ENCODE measurements around the gene CRELD2. TPM values are rescaled to one million over a fixed set of nuclear protein-coding genes. Genes with fewer than 3 reads are reported as not detected.

Gene CRELD2
- total RNA-seq, 1 experiment from 2014 or later: 88.0 TPM

DNA sequence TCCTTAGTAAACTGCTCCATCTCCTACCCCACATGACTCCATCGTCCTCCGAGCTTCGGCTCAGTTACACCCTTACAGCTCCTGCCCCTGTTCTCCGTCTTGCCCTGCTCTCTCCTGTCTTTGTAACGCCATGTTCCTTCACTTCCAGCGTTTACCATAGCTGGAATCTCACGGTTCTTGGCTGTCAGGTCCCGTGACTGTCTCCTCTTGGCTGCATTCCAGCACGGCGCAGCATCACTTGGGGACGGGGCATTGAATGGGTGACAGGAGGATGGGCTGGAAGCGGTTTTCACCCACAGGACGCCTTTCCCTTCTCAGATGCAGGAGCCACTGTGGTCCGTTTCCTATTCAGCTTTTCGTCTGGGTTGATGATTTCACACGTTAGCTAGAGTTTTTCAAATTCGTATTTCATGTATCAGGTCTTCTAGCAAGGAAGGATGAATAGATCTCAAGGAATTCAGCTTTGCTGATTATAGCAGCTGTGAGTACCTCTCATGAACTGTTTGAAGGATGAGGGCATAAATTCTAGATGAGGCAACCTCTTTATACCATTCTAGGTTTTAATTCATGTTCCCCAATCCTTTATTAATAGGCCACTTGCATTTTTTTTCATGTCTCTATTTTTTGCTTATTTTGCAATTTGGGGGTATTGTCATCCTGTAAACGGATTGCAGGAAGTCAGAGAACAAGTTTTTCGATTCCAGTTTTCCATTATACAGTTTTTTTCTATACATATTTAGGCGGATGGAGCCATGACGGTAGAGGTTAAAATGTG is 35.7 kb upstream of the CRELD2 start:
- Histone ChIP-seq H3K27me3 (replicated peaks) (no peaks in the 10 kb centered on the region), H3K27ac (no peak overlapping the region), H3K4me3 (no peak overlapping the region), H3K4me1 (replicated peaks) (no peaks in the 10 kb centered on the region), H3K9me3 (replicated peaks) (no peaks in the 10 kb centered on the region; the same call in 1 of the 2 replicates), H3K36me3 (peaks cover 50% of the 10 kb centered on the region)
- no peak for DNase-seq (ENCODE audit: low read depth in 1 of 2, low spot score in 2 of 2)

- no peaks in the 10 kb centered on the region for H3K27me3 ChIP-seq (replicated peaks)
- H3K4me1 ChIP-seq (replicated peaks): no peaks in the 10 kb centered on the region
- peaks cover 51% of the 10 kb centered on the region for H3K36me3 ChIP-seq
- H3K4me3 ChIP-seq: no peak overlapping the region
- no peak overlapping the region for H3K27ac ChIP-seq
- DNase-seq (ENCODE audit: low read depth in 1 of 2, low spot score in 2 of 2): no peak
- H3K9me3 ChIP-seq (replicated peaks): no peaks in the 10 kb centered on the region; the same call in 1 of the 2 replicates
These were observed 35.2 kb upstream of the CRELD2 start for GRCh38 chr22:49883294-49883640.

- no peaks in the 10 kb centered on the region for H3K4me1 ChIP-seq (replicated peaks)
- no peaks in the 10 kb centered on the region for H3K27me3 ChIP-seq (replicated peaks)
- peaks cover 57% of the 10 kb centered on the region for H3K36me3 ChIP-seq
- no peaks in the 10 kb centered on the region for H3K9me3 ChIP-seq (replicated peaks)
- no peak for DNase-seq (ENCODE audit: low read depth in 1 of 2, low spot score in 2 of 2)
- no peak overlapping the region for H3K27ac ChIP-seq
- H3K4me3 ChIP-seq: no peak overlapping the region
These were observed 34.4 kb upstream of the CRELD2 start for GRCh38 chr22:49884075-49884474.

DNA sequence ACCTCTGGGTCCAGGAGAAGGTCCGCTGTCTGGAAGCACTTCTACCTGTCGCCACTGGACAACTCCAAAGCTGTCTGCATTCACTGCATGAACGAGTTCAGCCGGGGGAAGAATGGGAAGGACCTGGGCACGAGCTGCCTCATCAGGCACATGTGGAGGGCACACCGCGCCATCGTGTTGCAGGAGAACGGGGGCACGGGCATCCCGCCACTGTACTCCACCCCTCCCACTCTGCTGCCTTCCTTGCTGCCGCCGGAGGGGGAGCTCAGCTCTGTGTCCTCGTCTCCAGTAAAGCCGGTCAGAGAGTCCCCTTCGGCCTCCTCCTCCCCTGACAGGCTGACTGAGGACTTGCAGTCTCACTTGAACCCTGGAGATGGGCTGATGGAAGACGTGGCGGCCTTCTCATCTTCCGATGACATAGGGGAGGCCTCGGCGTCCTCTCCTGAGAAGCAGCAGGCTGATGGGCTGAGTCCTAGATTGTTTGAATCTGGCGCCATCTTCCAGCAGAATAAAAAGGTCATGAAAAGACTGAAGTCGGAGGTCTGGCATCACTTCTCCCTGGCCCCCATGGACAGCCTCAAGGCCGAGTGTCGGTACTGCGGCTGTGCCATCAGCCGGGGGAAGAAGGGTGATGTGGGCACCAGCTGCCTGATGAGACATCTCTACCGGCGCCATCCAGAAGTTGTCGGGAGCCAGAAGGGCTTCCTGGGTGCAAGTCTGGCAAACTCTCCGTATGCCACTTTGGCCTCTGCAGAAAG is 33.8 kb upstream of the CRELD2 start:
- Histone ChIP-seq H3K27ac (no peak overlapping the region), H3K4me3 (no peak overlapping the region), H3K4me1 (replicated peaks) (no peaks in the 10 kb centered on the region), H3K9me3 (replicated peaks) (no peaks in the 10 kb centered on the region), H3K36me3 (peaks cover 63% of the 10 kb centered on the region), H3K27me3 (replicated peaks) (no peaks in the 10 kb centered on the region)
- no peak for DNase-seq (ENCODE audit: low read depth in 1 of 2, low spot score in 2 of 2)

GRCh38 chr22:49885281-49885680 is 33.2 kb upstream of the CRELD2 start:
- H3K36me3 ChIP-seq: peaks cover 69% of the 10 kb centered on the region
- H3K27me3 ChIP-seq (replicated peaks): no peaks in the 10 kb centered on the region
- DNase-seq (ENCODE audit: low read depth in 1 of 2, low spot score in 2 of 2): no peak
- no peak overlapping the region for H3K27ac ChIP-seq
- H3K4me3 ChIP-seq: no peak overlapping the region
- no peaks in the 10 kb centered on the region for H3K4me1 ChIP-seq (replicated peaks)
- H3K9me3 ChIP-seq (replicated peaks): no peaks in the 10 kb centered on the region

- H3K9me3 ChIP-seq (replicated peaks): no peaks in the 10 kb centered on the region
- H3K36me3 ChIP-seq: peaks cover 71% of the 10 kb centered on the region
- no peak for DNase-seq (ENCODE audit: low read depth in 1 of 2, low spot score in 2 of 2)
- no peak overlapping the region for H3K27ac ChIP-seq
- H3K4me3 ChIP-seq: no peak overlapping the region
- H3K4me1 ChIP-seq (replicated peaks): no peaks in the 10 kb centered on the region
- H3K27me3 ChIP-seq (replicated peaks): no peaks in the 10 kb centered on the region
These were observed 32.6 kb upstream of the CRELD2 start for GRCh38 chr22:49885881-49886280.

- DNase-seq (ENCODE audit: low read depth in 1 of 2, low spot score in 2 of 2): no peak
- no peaks in the 10 kb centered on the region for H3K9me3 ChIP-seq (replicated peaks)
- no peaks in the 10 kb centered on the region for H3K27me3 ChIP-seq (replicated peaks)
- no peaks in the 10 kb centered on the region for H3K4me1 ChIP-seq (replicated peaks)
- H3K4me3 ChIP-seq: no peak overlapping the region
- H3K36me3 ChIP-seq: peaks cover 75% of the 10 kb centered on the region
- H3K27ac ChIP-seq: no peak overlapping the region
These were observed 31.9 kb upstream of the CRELD2 start for GRCh38 chr22:49886346-49887063.

- H3K27ac ChIP-seq: no peak overlapping the region
- H3K9me3 ChIP-seq (replicated peaks): no peaks in the 10 kb centered on the region
- DNase-seq (ENCODE audit: low read depth in 1 of 2, low spot score in 2 of 2): no peak
- H3K27me3 ChIP-seq (replicated peaks): no peaks in the 10 kb centered on the region
- H3K4me3 ChIP-seq: no peak overlapping the region
- H3K4me1 ChIP-seq (replicated peaks): no peaks in the 10 kb centered on the region
- peaks cover 77% of the 10 kb centered on the region for H3K36me3 ChIP-seq
These were observed 31.4 kb upstream of the CRELD2 start for GRCh38 chr22:49887064-49887451.

DNA sequence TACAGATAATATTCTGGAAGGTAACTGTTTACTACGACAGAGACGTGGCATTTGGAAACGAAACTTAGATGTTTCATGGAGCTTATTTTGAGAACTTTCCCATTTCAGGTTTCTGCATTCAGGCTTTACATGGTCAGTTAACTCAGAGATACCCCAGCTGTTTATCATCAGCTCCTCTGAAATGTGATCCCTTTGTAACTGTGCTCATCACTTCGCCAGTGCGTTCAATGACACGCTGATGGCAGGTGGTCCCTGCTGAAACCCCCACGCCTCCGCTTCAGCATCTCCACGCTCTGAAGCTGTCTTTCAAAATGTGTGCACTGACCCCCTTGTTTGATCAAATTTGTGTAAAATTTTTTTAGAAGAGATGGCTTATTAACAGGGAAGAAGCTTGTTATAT is 30.7 kb upstream of the CRELD2 start:
- Histone ChIP-seq H3K27ac (no peak overlapping the region), H3K4me1 (replicated peaks) (no peaks in the 10 kb centered on the region), H3K36me3 (peaks cover 77% of the 10 kb centered on the region), H3K27me3 (replicated peaks) (no peaks in the 10 kb centered on the region), H3K9me3 (replicated peaks) (no peaks in the 10 kb centered on the region), H3K4me3 (no peak overlapping the region)
- DNase-seq (ENCODE audit: low read depth in 1 of 2, low spot score in 2 of 2): no peak

GRCh38 chr22:49889071-49889470 is 29.4 kb upstream of the CRELD2 start:
- DNase-seq (ENCODE audit: low read depth in 1 of 2, low spot score in 2 of 2): no peak
- no peaks in the 10 kb centered on the region for H3K9me3 ChIP-seq (replicated peaks)
- H3K36me3 ChIP-seq: peaks cover 67% of the 10 kb centered on the region
- no peaks in the 10 kb centered on the region for H3K4me1 ChIP-seq (replicated peaks)
- no peak overlapping the region for H3K27ac ChIP-seq
- H3K4me3 ChIP-seq: no peak overlapping the region
- H3K27me3 ChIP-seq (replicated peaks): no peaks in the 10 kb centered on the region

GRCh38 chr22:49892226-49892899 is 26.1 kb upstream of the CRELD2 start:
- H3K4me3 ChIP-seq: no peak overlapping the region
- H3K4me1 ChIP-seq (replicated peaks): no peaks in the 10 kb centered on the region
- peaks cover 34% of the 10 kb centered on the region for H3K36me3 ChIP-seq
- no peak for DNase-seq (ENCODE audit: low read depth in 1 of 2, low spot score in 2 of 2)
- no peak overlapping the region for H3K27ac ChIP-seq
- H3K9me3 ChIP-seq (replicated peaks): no peaks in the 10 kb centered on the region
- H3K27me3 ChIP-seq (replicated peaks): no peaks in the 10 kb centered on the region

GRCh38 chr22:49893025-49893424 is 25.4 kb upstream of the CRELD2 start:
- Histone ChIP-seq H3K27me3 (replicated peaks) (no peaks in the 10 kb centered on the region), H3K4me1 (replicated peaks) (no peaks in the 10 kb centered on the region), H3K4me3 (no peak overlapping the region), H3K9me3 (replicated peaks) (no peaks in the 10 kb centered on the region), H3K36me3 (peaks cover 30% of the 10 kb centered on the region), H3K27ac (no peak overlapping the region)
- DNase-seq (ENCODE audit: low read depth in 1 of 2, low spot score in 2 of 2): no peak

GRCh38 chr22:49894322-49895054 is 23.9 kb upstream of the CRELD2 start:
- no peak for DNase-seq (ENCODE audit: low read depth in 1 of 2, low spot score in 2 of 2)
- no peak overlapping the region for H3K27ac ChIP-seq
- no peaks in the 10 kb centered on the region for H3K4me1 ChIP-seq (replicated peaks)
- peaks cover 15% of the 10 kb centered on the region for H3K36me3 ChIP-seq
- H3K27me3 ChIP-seq (replicated peaks): no peaks in the 10 kb centered on the region
- no peaks in the 10 kb centered on the region for H3K9me3 ChIP-seq (replicated peaks)
- H3K4me3 ChIP-seq: no peak overlapping the region

Data from SJSA1 (cell line).